Skeletal muscle cell (primary cell): Measurements from ENCODE around the gene TMCC2.
A peak's percentile ranks its signal among the peaks of the same experiment; 100 is the strongest.
"Not testable (repeated sequence)": the region's sequence is repeated elsewhere in the genome, so short reads cannot be mapped to it uniquely, and the experiment has no call there.

Experiments used
- DNase-seq: peaks from one replicate; pipeline ENCODE4 v3.0.0-alpha.2; 2010; ENCODE audit warnings: low read depth
- H3K4me3 ChIP-seq: 2 replicates; pipeline ENCODE4 v1.5.1; 2011; ENCODE audit warnings: low read depth, mild to moderate bottlenecking, control low read depth, low read length, moderate library complexity

Gene TMCC2, protein sequence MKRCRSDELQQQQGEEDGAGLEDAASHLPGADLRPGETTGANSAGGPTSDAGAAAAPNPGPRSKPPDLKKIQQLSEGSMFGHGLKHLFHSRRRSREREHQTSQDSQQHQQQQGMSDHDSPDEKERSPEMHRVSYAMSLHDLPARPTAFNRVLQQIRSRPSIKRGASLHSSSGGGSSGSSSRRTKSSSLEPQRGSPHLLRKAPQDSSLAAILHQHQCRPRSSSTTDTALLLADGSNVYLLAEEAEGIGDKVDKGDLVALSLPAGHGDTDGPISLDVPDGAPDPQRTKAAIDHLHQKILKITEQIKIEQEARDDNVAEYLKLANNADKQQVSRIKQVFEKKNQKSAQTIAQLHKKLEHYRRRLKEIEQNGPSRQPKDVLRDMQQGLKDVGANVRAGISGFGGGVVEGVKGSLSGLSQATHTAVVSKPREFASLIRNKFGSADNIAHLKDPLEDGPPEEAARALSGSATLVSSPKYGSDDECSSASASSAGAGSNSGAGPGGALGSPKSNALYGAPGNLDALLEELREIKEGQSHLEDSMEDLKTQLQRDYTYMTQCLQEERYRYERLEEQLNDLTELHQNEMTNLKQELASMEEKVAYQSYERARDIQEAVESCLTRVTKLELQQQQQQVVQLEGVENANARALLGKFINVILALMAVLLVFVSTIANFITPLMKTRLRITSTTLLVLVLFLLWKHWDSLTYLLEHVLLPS

DNA sequence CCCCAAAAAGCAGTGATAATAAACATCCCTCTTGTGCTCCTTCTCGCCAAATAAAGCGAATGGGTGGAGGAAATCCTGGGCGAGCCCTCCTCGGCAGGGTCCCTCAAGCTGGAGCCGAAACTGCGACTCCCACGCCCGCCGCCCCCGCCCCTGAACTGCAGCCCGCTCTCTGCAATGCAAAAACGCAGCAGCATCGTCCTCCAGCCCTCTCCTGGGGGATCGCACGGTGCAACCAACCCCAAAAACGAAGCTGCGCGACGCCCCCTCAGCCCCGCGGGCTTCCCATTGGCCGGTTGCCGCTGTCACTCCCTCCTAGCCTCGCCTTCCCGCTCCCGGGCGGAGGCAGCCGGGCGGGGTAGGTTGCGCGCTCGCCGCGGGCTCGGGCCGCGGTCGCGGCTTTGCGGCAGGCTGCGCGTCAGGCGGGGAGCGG lies at the start of gene TMCC2:
Gene TMCC2 (plus strand): TSS at position 363 of the 430 bp plus-strand sequence. CDS start 619 bp downstream, outside the sequence.
- peak; percentile 69 for DNase-seq
- peak within 1 kb of the TSS; percentile 66 for H3K4me3 ChIP-seq

DNA sequence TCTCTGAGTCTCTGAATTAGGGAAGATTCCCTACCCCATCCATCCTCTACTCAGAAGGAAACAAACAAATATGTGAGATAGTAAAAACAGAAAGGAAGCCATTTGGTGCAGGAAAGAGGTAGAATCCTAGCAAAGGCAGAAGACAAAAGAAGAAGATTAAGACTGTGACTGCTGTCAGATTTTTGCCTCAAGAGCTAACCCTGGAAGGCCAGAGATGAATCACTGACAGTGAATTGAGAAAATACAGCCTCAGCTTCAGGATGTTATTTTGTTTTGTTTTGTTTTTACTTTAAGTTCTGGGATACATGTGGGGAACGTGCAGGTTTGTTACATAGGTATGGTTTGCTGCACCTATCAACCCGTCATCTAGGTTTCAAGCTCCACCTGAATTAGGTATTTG lies 47.9 kb upstream of the TMCC2 start:
- no peak overlapping the region for H3K4me3 ChIP-seq
- no peak for DNase-seq

DNA sequence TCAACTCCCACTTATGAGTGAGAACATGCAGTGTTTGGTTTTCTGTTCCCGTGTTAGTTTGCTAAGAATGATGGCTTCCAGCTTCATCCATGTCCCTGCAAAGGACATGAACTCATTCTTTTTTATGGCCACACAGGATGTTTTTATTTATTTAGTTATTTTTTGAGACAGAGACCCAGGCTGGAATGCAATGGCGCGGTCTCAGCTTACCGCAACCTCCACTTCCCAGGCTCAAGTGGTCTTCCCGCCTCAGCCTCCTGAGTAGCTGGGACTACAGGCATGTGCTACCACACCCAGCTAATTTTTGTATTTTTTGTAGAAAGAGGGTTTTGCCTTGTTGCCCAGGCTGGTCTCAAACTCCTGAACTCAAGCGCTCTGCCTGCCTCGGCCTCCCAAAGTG lies 47.4 kb upstream of the TMCC2 start:
- H3K4me3 ChIP-seq, DNase-seq: not testable (repeated sequence)

DNA sequence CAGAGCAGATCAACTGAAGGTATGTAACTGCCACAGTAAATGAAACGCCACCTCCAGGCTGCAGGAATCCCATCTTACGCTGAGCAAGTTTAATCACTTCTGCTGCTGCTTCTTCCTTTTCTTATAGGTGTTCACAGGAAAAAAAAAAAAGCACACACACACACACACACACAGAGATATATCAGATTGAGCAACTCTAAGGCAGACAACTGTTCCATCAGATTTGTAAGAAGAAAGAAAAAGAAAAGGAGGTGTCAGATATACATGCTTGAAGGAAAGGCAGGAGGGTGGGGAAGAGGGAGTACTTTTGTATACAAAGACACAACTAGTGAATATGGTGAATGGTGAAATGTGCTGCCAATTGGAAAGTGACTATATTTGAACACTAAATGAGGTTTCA lies 44.8 kb upstream of the TMCC2 start:
- no peak for DNase-seq
- no peak overlapping the region for H3K4me3 ChIP-seq

DNA sequence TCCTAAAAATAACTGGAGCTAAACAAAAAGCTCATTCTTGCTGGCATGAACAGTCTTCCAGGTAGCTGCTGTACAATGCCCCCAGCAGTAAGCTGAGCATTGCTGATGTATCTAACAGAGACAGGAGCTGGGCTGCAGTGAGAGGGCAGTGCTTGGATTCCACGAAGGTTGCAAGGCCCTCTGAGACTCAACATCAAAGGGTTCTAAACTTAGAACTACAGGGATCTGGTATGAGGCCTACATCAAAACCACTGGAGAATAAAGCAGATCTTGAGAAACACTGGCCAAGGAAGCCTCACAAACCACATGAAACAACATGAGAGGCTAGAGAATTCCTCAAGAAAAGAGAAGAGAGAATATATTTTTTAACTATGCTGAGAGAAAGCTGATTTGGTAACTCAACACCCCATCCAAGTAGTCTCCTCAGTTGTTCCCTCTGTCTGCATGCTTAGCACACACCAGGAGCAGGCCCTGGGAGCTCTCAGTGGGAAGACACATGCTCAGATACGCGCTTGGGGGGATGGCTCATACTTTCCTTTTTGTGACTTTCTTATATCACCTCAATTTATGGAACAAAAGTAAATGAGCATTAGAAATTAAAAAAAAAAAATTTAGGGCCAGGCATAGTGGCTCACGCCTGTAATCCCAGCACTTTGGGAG lies 43.9 kb upstream of the TMCC2 start:
- DNase-seq = peak; percentile 69
- H3K4me3 ChIP-seq = no peak overlapping the region

DNA sequence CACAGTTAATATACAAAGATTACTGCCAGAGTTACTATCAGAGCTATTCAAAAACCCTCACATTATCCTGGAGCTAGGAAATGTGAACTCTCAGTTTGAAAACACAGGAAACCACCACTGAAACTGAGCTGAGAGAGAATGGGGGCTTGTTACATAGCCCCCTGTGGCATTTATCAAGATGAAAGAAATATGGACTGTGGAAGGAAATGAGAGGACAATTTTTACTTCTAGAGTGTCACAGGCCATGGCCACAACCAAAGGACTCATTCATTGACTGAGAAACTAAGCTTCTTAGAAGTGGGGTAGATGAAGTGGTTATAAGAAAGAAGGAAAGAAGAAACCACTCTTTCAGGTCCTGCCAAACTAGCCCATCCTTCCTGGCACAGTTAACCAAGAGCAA lies 41.6 kb upstream of the TMCC2 start:
- no peak overlapping the region for H3K4me3 ChIP-seq

DNA sequence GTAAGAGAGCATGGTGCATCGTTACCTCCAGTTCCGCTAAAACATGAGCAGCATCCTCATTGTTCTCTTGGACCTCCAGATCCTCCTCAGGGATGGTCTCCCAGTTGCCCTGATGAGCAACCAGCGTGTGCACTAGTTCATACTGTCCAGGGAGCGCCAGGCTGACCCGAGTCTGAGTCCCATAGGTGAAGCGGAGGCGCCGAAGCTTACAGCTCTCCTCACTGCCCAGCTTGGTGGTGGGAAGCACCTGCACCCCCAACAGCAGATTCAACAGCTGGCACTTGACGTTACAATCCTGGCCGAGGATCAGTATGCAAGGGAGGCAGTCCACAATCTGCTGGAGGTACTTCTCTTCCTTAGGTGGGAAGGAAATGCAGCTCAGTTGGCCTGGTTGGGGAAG lies 40.3 kb upstream of the TMCC2 start:
- no peak overlapping the region for H3K4me3 ChIP-seq

More for the DNA sequence above, 41.6 kb upstream of the TMCC2 start:
- DNase-seq = no peak

DNA sequence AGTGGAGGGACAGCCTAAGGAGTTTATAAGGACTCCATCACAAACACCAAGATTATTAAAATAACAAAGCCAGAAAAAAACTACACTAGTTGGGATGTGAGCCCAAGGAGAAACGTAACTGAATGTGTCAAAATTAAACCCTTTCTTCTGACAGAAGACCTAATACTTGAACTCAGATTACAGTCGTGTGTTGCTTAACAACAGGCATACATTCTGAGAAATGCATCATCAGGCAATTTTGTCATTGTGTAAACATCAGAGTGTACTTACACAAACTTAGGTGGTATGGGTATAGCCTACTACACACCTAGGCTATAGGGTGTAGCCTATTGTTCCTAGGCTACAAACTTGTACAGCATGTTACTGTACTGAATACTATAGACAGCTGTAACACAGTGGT lies 39.6 kb upstream of the TMCC2 start:
- H3K4me3 ChIP-seq = no peak overlapping the region
- no peak for DNase-seq

More for the DNA sequence above, 40.3 kb upstream of the TMCC2 start:
- no peak for DNase-seq

DNA sequence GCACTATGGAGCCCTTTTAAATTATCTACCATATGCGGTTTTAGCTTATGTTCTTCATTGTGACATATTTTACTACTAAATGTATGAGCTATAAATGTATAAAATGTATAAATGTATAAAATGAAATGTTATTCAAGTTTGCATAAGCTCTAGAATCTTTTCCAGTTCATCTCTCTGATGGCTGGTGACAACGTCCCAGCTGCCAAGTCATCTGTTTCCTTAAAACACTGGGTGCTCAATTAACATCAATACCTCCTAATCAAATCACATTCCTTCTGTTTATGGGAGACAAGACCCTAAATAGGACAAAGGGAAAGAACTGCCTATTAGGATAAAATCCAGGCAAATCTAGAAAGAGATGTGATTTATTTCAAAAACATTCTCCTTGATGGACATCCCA lies 39.1 kb upstream of the TMCC2 start:
- DNase-seq = no peak
- no peak overlapping the region for H3K4me3 ChIP-seq

DNA sequence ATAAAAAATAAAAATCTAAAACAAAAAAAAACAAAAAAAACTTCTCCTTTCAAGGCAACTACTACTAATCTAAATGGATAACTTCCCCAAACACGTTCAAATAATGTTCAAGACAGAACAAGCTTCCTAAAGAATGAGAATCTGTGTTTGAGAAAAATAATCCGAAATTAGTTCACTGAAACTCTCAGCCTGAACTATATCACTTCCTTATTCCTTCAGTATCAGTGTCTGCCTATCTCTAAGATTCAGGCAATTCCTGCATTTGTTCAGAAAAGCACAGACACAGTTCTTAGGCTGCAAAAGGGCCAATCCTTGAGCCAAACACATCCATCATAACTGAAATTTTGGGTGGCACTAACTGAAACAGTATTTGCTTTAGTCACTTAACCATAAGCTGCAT lies 38.6 kb upstream of the TMCC2 start:
- H3K4me3 ChIP-seq = no peak overlapping the region
- no peak for DNase-seq

DNA sequence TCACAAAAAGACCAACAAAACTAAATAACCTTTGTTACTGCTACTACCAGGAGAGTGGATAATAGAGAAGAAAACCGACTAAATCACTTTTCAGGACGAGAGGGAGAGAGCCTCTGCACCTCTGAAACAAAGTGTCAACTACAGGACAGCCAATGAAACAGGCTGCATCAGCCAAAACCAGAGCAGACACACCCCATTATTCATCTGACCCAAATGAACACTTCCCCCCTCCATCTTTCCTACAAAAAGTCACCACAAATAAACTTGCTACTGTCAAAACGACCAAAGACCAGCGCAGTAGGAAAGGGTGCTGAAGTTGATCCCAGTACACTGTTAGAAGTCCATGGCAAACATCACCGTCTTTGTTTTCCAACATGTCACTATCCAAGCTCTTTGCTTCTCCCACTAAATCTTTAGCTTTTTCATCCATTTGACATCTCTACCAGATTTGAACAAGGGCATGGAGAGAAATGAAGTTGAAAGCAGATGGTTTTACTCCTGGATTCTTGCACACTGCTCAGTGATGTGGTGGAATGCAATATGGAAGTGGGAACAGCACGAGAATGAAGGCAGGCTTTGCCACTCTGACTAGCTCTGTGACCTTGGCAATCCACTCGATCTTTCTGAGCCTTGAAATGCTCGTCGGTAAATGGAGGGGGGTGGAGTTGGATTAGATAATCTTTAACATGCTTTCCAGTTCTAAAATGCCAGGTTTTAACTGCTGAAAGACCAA lies 36.7 kb upstream of the TMCC2 start:
- no peak for DNase-seq
- no peak overlapping the region for H3K4me3 ChIP-seq

DNA sequence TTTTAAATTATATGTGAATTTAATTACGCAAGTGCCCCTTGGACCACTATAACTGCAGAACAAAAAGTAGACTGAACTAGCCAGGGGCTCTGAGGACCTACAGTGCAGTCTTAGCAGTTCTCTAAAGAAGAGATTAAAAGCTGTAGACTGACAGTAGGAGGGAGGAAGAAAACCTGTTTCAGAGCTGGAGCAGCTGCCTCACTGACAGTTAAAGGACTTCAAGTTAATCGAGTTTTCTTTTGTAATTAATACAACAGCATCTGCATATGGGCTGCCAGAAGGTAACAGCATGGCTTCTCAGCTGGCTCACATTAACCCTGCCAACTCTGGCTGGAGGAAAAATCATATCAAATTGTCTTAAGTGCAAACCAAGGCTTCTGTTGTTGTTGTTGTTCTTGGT lies 36.1 kb upstream of the TMCC2 start:
- no peak for DNase-seq

DNA sequence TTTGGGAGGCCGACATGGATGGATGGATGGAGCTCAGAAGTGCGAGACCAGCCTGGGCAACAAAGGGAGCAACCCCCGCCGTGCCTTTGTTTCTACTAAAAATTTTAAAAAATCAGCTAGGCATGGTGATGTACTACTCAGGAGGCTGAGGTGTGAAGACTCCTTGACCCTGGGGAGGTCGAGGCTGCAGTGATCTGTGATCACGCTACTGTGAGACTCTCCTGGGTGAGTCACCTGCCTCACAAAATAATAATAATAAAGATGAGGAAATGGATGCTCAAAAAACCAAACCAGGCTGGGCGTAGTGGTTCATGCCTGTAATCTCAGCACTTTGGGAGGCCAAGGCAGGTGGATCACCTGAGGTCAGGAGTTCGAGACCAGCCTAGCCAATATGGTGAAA lies 35.5 kb upstream of the TMCC2 start:
- no peak overlapping the region for H3K4me3 ChIP-seq
- DNase-seq = no peak

More for the DNA sequence above, 36.1 kb upstream of the TMCC2 start:
- no peak overlapping the region for H3K4me3 ChIP-seq

DNA sequence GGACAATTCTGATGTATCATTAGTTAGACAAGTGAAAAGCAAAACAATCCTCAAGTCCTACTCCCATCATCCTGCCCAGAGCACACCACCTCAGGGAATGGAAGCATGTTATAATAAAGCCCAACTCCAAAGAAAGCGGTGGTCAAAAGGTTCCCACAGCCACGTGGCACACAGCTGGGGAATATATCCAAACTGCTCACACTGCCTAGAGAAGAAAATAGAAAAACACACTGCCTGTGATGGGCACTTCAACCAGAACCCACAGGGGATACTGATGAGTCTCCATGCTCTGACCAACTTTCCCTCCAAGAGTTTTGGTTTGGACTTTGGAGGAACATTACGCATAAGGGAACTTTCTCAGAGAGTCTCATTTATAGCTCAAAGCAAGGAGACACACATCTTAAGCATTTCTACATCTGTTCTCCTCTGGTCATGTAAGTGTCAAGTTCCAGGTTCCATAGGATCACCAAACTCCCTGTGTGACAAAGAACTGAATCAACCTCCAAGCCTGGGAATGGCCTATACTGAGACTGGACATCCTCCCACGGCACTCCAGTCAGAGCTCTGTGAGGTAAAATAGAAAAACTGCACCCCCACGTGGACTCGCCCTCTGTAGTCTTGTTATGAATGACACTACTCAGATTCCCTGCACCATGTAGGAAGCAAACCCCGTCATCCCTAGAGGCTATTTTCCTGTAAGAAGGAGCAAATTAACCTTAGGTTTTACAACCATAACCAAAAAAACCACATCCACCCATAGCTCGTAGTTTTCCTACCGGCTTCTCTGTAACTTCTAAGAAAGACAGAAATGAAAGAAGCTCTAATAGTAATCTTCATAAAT lies 28.4 kb upstream of the TMCC2 start:
- H3K4me3 ChIP-seq = no peak overlapping the region

DNA sequence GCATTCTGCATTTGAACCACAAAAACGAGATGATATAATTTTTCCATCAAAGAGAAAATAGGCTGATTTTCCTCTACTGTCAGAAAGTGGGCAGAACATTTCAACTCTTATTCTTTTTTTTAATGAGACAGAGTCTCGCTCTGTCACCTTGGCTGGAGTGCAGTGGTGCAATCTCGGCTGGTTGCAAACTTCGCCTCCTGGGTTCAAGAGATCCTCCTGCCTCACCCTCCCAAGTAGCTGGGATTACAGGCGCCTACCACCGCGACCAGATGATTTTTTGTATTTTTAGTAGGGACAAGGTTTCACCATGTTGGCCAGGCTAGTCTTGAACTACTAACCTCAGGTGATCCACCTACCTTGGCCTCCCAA lies 27.8 kb upstream of the TMCC2 start:
- H3K4me3 ChIP-seq = no peak overlapping the region
- no peak for DNase-seq

More for the DNA sequence above, 28.4 kb upstream of the TMCC2 start:
- DNase-seq = no peak

DNA sequence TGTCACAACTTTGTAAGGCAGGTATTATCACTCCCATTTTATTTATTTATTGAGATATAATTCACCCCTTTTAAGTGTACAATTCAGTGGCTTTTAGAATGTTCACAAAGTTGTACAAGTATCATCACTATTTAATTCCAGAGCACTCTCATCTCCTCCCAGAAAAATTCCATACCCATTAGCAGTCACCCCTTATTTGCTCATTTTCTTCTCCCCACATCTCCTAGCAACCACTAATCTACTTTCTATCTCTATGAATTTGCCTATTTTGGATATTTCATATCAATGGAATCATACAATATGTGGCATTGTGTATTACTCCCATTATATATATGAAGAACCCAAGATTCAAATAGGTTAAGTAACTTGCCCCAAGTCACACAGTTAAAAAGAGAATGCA lies 23.2 kb upstream of the TMCC2 start:
- DNase-seq = no peak
- no peak overlapping the region for H3K4me3 ChIP-seq

DNA sequence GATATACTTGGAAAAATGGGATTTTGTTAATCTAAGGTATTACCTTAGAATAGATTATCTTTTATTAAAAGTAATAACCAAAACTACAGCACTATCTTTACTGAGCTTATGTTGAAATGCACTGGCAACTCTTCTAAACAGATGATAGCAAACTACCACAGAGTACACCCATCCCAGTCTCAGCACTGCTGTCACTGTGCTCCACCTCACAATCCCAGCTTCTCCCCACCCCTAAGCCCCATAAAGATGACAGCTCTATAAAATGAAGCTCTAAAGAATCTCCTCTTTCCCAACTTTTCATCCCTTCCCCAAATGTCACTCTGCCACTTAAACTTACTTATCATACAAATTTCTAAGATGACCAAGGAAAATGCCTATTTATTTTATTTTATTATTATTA lies 22.7 kb upstream of the TMCC2 start:
- DNase-seq = no peak
- no peak overlapping the region for H3K4me3 ChIP-seq

DNA sequence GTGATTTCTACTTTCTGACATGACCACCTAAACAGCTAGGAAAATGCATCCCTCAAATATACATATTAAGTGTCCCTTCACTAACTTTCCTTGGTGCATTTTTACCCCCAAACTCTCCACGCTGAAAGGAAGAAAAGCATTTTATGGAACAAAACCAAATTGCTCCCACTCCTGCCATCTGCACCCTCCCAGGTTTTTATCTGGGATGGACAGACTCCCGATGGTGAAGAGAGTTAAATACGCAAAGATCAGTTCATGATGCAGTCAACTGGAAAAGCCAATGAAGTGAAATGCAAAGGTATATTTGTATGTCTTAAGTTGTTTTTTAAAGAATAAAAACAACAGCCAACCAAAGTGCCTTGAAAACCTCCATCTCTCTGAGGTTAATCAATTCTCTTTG lies 18.9 kb upstream of the TMCC2 start:
- H3K4me3 ChIP-seq = no peak overlapping the region
- no peak for DNase-seq

DNA sequence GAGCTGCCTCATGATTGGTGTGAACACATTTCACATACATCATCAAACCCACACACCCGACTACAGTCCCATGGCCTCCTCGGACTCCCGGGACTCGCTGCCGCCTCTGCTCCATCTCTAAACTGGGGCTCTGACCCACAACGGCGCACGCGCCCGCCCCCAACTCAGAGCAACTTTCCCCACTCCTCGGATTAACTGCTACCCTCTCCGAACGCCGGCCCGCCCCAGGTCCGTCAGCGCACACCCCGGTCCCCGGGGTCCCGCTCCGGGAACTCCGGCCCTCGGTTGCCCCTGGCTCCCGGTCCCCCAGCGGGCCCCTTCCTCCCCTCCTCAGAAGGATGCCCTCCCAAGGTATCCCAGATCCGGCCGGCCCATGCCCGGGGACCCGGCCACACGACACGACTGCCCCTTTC lies 17.0 kb upstream of the TMCC2 start:
- peak overlapping the region; percentile 96 for H3K4me3 ChIP-seq
- no peak for DNase-seq
